GM23338 (cell line): ENCODE data around the gene PALLD. TPM values are rescaled to one million over a fixed set of nuclear protein-coding genes. Genes with fewer than 3 reads are reported as not detected.

Experiments used
- ATAC-seq: fragments of 200-7000 bp; cut with Tn5 transposase; 3 replicates; pipeline ENCODE4 v1.9.1; 2020
- DNase-seq: peaks from one replicate; pipeline ENCODE4 v3.0.0-alpha.2; 2015; ENCODE audit warnings: low spot score
- H2AFZ ChIP-seq: fragments of 200-600 bp; sonication (generic); 2 replicates; pipeline ENCODE4 v1.8.0; 2016; ENCODE audit warnings: antibody characterized with exemption, mild to moderate bottlenecking, moderate library complexity
- H3F3A ChIP-seq: fragments of 200-600 bp; sonication (generic); replicated peaks from 2 replicates; pipeline ENCODE4 v1.8.0; 2017; ENCODE audit warnings: antibody characterized with exemption, mixed run types, low read depth
- H3K27ac ChIP-seq: fragments of 200-600 bp; sonication (generic); 2 replicates; pipeline ENCODE4 v1.6.1; 2016; ENCODE audit warnings: low read depth
- H3K27me3 ChIP-seq: fragments of 200-600 bp; sonication (generic); 2 replicates; pipeline ENCODE4 v1.8.0; 2016; ENCODE audit warnings: mild to moderate bottlenecking, mixed run types, moderate library complexity; ENCODE audit not compliant: insufficient read depth
- H3K36me3 ChIP-seq: fragments of 200-600 bp; sonication (generic); 2 replicates; pipeline ENCODE4 v1.8.0; 2016; ENCODE audit warnings: mild to moderate bottlenecking; ENCODE audit not compliant: insufficient read depth
- H3K4me1 ChIP-seq: fragments of 200-600 bp; sonication (generic); 2 replicates; pipeline ENCODE4 v1.8.0; 2016; ENCODE audit warnings: mild to moderate bottlenecking, moderate library complexity; ENCODE audit not compliant: insufficient read depth
- H3K4me2 ChIP-seq: fragments of 200-600 bp; sonication (generic); 2 replicates; pipeline ENCODE4 v1.7.1; 2017; ENCODE audit warnings: mixed run types
- H3K4me3 ChIP-seq: fragments of 200-600 bp; sonication (generic); 2 replicates; pipeline ENCODE4 v1.6.1; 2016; ENCODE audit warnings: mixed run types
- H3K79me2 ChIP-seq: fragments of 200-600 bp; sonication (generic); replicated peaks from 2 replicates; pipeline ENCODE4 v1.8.0; 2017; ENCODE audit warnings: mild to moderate bottlenecking; ENCODE audit not compliant: insufficient read depth
- H3K9me2 ChIP-seq: fragments of 200-600 bp; sonication (generic); 2 replicates; pipeline ENCODE4 v1.8.0; 2017; ENCODE audit not compliant: insufficient read depth
- H4K20me1 ChIP-seq: fragments of 200-600 bp; sonication (generic); replicated peaks from 2 replicates; pipeline ENCODE4 v1.8.0; 2017; ENCODE audit warnings: mild to moderate bottlenecking; ENCODE audit not compliant: insufficient read depth
- H3K27ac Mint-ChIP-seq: 2 replicates; pipeline ENCODE4 v1.8.0; 2020; ENCODE audit warnings: inconsistent platforms, mild to moderate bottlenecking, moderate library complexity, mixed read lengths
- H3K27me3 Mint-ChIP-seq: 3 replicates; pipeline ENCODE4 v1.8.0; 2022; ENCODE audit warnings: low read depth, mild to moderate bottlenecking, moderate library complexity, mixed read lengths, inconsistent platforms; ENCODE audit not compliant: insufficient read depth, poor library complexity
- H3K36me3 Mint-ChIP-seq: 3 replicates; pipeline ENCODE4 v1.8.0; 2021; ENCODE audit warnings: low read depth, mild to moderate bottlenecking, inconsistent platforms, moderate library complexity, mixed read lengths
- H3K4me1 Mint-ChIP-seq: 3 replicates; pipeline ENCODE4 v1.8.0; 2020; ENCODE audit warnings: mild to moderate bottlenecking, inconsistent platforms, mixed read lengths
- H3K4me3 Mint-ChIP-seq: 3 replicates; pipeline ENCODE4 v1.8.0; 2021; ENCODE audit warnings: moderate library complexity, mild to moderate bottlenecking, inconsistent platforms, mixed read lengths
- H3K9me3 Mint-ChIP-seq: 3 replicates; pipeline ENCODE4 v1.8.0; 2020; ENCODE audit warnings: moderate library complexity, mild to moderate bottlenecking, inconsistent platforms, mixed read lengths
- CREB1 ChIP-seq: fragments of 250-450 bp; sonication (Bioruptor Pico); IDR thresholded peaks from 2 replicates; pipeline ENCODE4 v1.5.0; 2020; ENCODE audit warnings: low read depth, mild to moderate bottlenecking, moderate library complexity
- CTCF ChIP-seq, 2 experiments: fragments of 200-600 bp in 1 of 2; sonication (generic) in 1 of 2; conservative IDR thresholded peaks; 2 replicates each; pipeline versions ENCODE4 v1.5.1 to v1.6.1; 2016 to 2017; ENCODE audit warnings: antibody characterized with exemption in 2 of 2, low read depth in 2 of 2, mild to moderate bottlenecking in 2 of 2, moderate library complexity in 1 of 2
- EZH2 ChIP-seq: fragments of 200-600 bp; sonication (generic); IDR thresholded peaks from one replicate; pipeline ENCODE4 v1.8.0; 2017; ENCODE audit warnings: antibody characterized with exemption, mild to moderate bottlenecking, low read depth; ENCODE audit not compliant: unreplicated experiment
- EZH2phosphoT487 ChIP-seq: fragments of 200-600 bp; sonication (generic); IDR thresholded peaks from one replicate; pipeline ENCODE4 v1.8.1; 2018; ENCODE audit warnings: antibody characterized with exemption; ENCODE audit not compliant: unreplicated experiment
- JUNB ChIP-seq: IDR thresholded peaks from one replicate; pipeline ENCODE4 v1.6.1; 2016; ENCODE audit warnings: antibody characterized with exemption; ENCODE audit not compliant: unreplicated experiment
- NANOG ChIP-seq: IDR thresholded peaks from 2 replicates; pipeline ENCODE4 v1.6.1; 2016; ENCODE audit warnings: antibody characterized with exemption, borderline replicate concordance
- POLR2AphosphoS5 ChIP-seq: IDR thresholded peaks from 2 replicates; pipeline ENCODE4 v1.6.1; 2016; ENCODE audit warnings: antibody characterized with exemption, low read depth
- STAT1 ChIP-seq: IDR thresholded peaks from one replicate; pipeline ENCODE4 v1.6.1; 2016; ENCODE audit warnings: antibody characterized with exemption; ENCODE audit not compliant: unreplicated experiment
- ZNF114 ChIP-seq: fragments of 250-450 bp; sonication (Bioruptor Pico); IDR thresholded peaks from 2 replicates; pipeline ENCODE4 v1.5.0; 2020; ENCODE audit warnings: mild to moderate bottlenecking, moderate library complexity
- ZNF331 ChIP-seq: fragments of 250-450 bp; sonication (Bioruptor Pico); IDR thresholded peaks from 2 replicates; pipeline ENCODE4 v1.5.0; 2020; ENCODE audit warnings: low read depth, mild to moderate bottlenecking, moderate library complexity
- ZNF462 ChIP-seq: fragments of 250-450 bp; sonication (Bioruptor Pico); IDR thresholded peaks from 2 replicates; pipeline ENCODE4 v1.5.0; 2020; ENCODE audit warnings: mild to moderate bottlenecking, moderate library complexity
- polyA plus RNA-seq: library from polyadenylated mRNA; unstranded; fragments of >200 nt; fragmentation: Nextera tagmentation; extraction: Ambion mirVana; gene quantifications from 2 replicates; pipeline ENCODE4 v1.2.1, GENCODE V29; 2016
- total RNA-seq: library from RNA; depleted of rRNA; stranded (reverse); fragments of >200 nt; shearing (Covaris generic); gene quantifications from 2 replicates; pipeline ENCODE4 v1.2.3, GENCODE V29; 2014
- TF ChIP-seq, protein P1 (sequence below): IDR thresholded peaks from one replicate; pipeline ENCODE4 v1.6.1; 2018; ENCODE audit warnings: antibody characterized with exemption; ENCODE audit not compliant: unreplicated experiment
- TF ChIP-seq, protein P2 (sequence below): IDR thresholded peaks from 2 replicates; pipeline ENCODE4 v1.6.1; 2016; ENCODE audit warnings: antibody characterized with exemption

Gene PALLD
- total and polyA plus RNA-seq, 2 experiments from 2014 or later, result 13.1 to 30.2 TPM

- no peak overlapping the region for H3K4me3 Mint-ChIP-seq
- H3K36me3 ChIP-seq, result no peaks in the 10 kb centered on the region
- no peak overlapping the region for H3K4me3 ChIP-seq
- no peak overlapping the region for H2AFZ ChIP-seq
- peaks cover 3% of the 10 kb centered on the region for H3K27me3 Mint-ChIP-seq
- H3F3A ChIP-seq, result no peaks in the 10 kb centered on the region
- no peaks in the 10 kb centered on the region for H3K9me2 ChIP-seq
- no peak overlapping the region for H3K4me2 ChIP-seq
- no peak for ATAC-seq
- H4K20me1 ChIP-seq, result no peaks in the 10 kb centered on the region
- no peaks in the 10 kb centered on the region for H3K27me3 ChIP-seq
- H3K79me2 ChIP-seq, result no peaks in the 10 kb centered on the region
- no peak overlapping the region for H3K27ac ChIP-seq
- H3K27ac Mint-ChIP-seq, result no peak overlapping the region
- H3K9me3 Mint-ChIP-seq, result no peaks in the 10 kb centered on the region
- no peaks in the 10 kb centered on the region for H3K4me1 ChIP-seq
- no peaks in the 10 kb centered on the region for H3K36me3 Mint-ChIP-seq
- DNase-seq, result no peak
- TF ChIP-seq STAT1 (no peak), EZH2 (no peak), JUNB (no peak), EZH2phosphoT487 (no peak), ZNF331 (CRISPR knock-in tag) (no peak), CREB1 (CRISPR knock-in tag) (no peak), ZNF114 (no peak), POLR2AphosphoS5 (no peak), ZNF462 (no peak), NANOG (no peak), CTCF (conservative IDR thresholded peaks at IDR 0.05; ENCODE audit: low read depth in 2 of 2) (no peak)
- TF ChIP-seq, protein P1, sequence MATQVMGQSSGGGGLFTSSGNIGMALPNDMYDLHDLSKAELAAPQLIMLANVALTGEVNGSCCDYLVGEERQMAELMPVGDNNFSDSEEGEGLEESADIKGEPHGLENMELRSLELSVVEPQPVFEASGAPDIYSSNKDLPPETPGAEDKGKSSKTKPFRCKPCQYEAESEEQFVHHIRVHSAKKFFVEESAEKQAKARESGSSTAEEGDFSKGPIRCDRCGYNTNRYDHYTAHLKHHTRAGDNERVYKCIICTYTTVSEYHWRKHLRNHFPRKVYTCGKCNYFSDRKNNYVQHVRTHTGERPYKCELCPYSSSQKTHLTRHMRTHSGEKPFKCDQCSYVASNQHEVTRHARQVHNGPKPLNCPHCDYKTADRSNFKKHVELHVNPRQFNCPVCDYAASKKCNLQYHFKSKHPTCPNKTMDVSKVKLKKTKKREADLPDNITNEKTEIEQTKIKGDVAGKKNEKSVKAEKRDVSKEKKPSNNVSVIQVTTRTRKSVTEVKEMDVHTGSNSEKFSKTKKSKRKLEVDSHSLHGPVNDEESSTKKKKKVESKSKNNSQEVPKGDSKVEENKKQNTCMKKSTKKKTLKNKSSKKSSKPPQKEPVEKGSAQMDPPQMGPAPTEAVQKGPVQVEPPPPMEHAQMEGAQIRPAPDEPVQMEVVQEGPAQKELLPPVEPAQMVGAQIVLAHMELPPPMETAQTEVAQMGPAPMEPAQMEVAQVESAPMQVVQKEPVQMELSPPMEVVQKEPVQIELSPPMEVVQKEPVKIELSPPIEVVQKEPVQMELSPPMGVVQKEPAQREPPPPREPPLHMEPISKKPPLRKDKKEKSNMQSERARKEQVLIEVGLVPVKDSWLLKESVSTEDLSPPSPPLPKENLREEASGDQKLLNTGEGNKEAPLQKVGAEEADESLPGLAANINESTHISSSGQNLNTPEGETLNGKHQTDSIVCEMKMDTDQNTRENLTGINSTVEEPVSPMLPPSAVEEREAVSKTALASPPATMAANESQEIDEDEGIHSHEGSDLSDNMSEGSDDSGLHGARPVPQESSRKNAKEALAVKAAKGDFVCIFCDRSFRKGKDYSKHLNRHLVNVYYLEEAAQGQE, result no peak
- TF ChIP-seq, protein P2, sequence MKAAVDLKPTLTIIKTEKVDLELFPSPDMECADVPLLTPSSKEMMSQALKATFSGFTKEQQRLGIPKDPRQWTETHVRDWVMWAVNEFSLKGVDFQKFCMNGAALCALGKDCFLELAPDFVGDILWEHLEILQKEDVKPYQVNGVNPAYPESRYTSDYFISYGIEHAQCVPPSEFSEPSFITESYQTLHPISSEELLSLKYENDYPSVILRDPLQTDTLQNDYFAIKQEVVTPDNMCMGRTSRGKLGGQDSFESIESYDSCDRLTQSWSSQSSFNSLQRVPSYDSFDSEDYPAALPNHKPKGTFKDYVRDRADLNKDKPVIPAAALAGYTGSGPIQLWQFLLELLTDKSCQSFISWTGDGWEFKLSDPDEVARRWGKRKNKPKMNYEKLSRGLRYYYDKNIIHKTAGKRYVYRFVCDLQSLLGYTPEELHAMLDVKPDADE, result no peak
- peaks cover 17% of the 10 kb centered on the region for H3K4me1 Mint-ChIP-seq
These were observed 170.5 kb downstream of the PALLD start for GRCh38 chr4:168667376-168667775.
